GM21447 (cell line): ENCODE measurements around the gene ABCB11.
"Not testable (repeated sequence)": the region's sequence is repeated elsewhere in the genome, so short reads cannot be mapped to it uniquely, and the experiment has no call there.

Experiments used
- ATAC-seq: cut with Tn5 transposase; IDR thresholded peaks from one replicate; pipeline ENCODE4 v1.9.1; 2021; ENCODE audit not compliant: unreplicated experiment

The ABCB11 gene

GRCh38 chr2:169046440-169047151, 15.5 kb upstream of the ABCB11 start:
- no peak for ATAC-seq

GRCh38 chr2:169042856-169043255, 11.7 kb upstream of the ABCB11 start:
- no peak for ATAC-seq

- no peak for ATAC-seq
These were observed 10.5 kb upstream of the ABCB11 start for GRCh38 chr2:169041594-169041993.

- no peak for ATAC-seq
These were observed 8.6 kb upstream of the ABCB11 start for GRCh38 chr2:169039702-169040101.

GRCh38 chr2:169038338-169038757, 7.2 kb upstream of the ABCB11 start:
- ATAC-seq = peak; percentile 65

GRCh38 chr2:169036736-169037440, 5.8 kb upstream of the ABCB11 start:
- ATAC-seq = peak; percentile 37

- no peak for ATAC-seq
These were observed 4.8 kb upstream of the ABCB11 start for GRCh38 chr2:169035887-169036286.

- no peak for ATAC-seq
These were observed 3.9 kb upstream of the ABCB11 start for GRCh38 chr2:169034984-169035544.

GRCh38 chr2:169034256-169034655, 3.1 kb upstream of the ABCB11 start:
- no peak for ATAC-seq

GRCh38 chr2:169029341-169029740, 1.8 kb downstream of the ABCB11 start:
- no peak for ATAC-seq

- ATAC-seq = no peak
These were observed 3.9 kb downstream of the ABCB11 start for GRCh38 chr2:169027234-169027633.

- ATAC-seq = no peak
These were observed 5.1 kb downstream of the ABCB11 start for GRCh38 chr2:169026056-169026455.

GRCh38 chr2:169023161-169023560, 8.0 kb downstream of the ABCB11 start:
- no peak for ATAC-seq

- no peak for ATAC-seq
These were observed 12.7 kb downstream of the ABCB11 start for GRCh38 chr2:169018390-169018789.

- ATAC-seq = no peak
These were observed 15.2 kb downstream of the ABCB11 start for GRCh38 chr2:169015943-169016342.

GRCh38 chr2:169014780-169015179, 16.3 kb downstream of the ABCB11 start:
- no peak for ATAC-seq

GRCh38 chr2:169013628-169014026, 17.5 kb downstream of the ABCB11 start:
- no peak for ATAC-seq

GRCh38 chr2:169012812-169013627, 18.1 kb downstream of the ABCB11 start:
- no peak for ATAC-seq

GRCh38 chr2:169012191-169012792, 18.8 kb downstream of the ABCB11 start:
- ATAC-seq = not testable (repeated sequence)

GRCh38 chr2:169011698-169012097, 19.4 kb downstream of the ABCB11 start:
- ATAC-seq = no peak
